Left lung (tissue), 10 donors: ENCODE data around the gene PICK1. TPM values are rescaled to one million over a fixed set of nuclear protein-coding genes. Genes with fewer than 3 reads are reported as not detected.
"Not testable (repeated sequence)": the region's sequence is repeated elsewhere in the genome, so short reads cannot be mapped to it uniquely, and the experiment has no call there.

Experiments used
- ATAC-seq: fragments of 200-7000 bp; cut with Tn5 transposase; one replicate; pipeline ENCODE4 v1.9.1; 2020; ENCODE audit warnings: moderate library complexity
- DNase-seq, 4 donors: peaks; one replicate each; pipeline ENCODE4 v3.0.0-alpha.2; 2013 to 2020
- H3K27ac ChIP-seq, 2 donors: fragments of 200-600 bp; sonication (generic) in 1 of 2; one replicate each; pipeline versions ENCODE4 v1.5.0 to v1.8.0; 2020 to 2021
- H3K27me3 ChIP-seq, 2 donors: fragments of 200-600 bp; sonication (generic) in 1 of 2; one replicate each; pipeline versions ENCODE4 v1.5.0 to v1.8.0; 2020 to 2021
- H3K36me3 ChIP-seq, 2 donors: fragments of 200-600 bp; sonication (generic) in 1 of 2; one replicate each; pipeline versions ENCODE4 v1.5.0 to v1.8.0; 2020 to 2021
- H3K4me1 ChIP-seq, 2 donors: fragments of 200-600 bp; one replicate each; pipeline ENCODE4 v1.8.0; 2021
- H3K4me3 ChIP-seq, 2 donors: fragments of 200-600 bp; sonication (generic) in 1 of 2; one replicate each; pipeline versions ENCODE4 v1.5.0 to v1.8.0; 2020 to 2021; ENCODE audit warnings: mild to moderate bottlenecking in 1 of 2
- H3K9me3 ChIP-seq, 2 donors: fragments of 200-600 bp; sonication (generic) in 1 of 2; one replicate each; pipeline versions ENCODE4 v1.5.0 to v1.8.0; 2020 to 2021
- CTCF ChIP-seq, 2 donors: fragments of 200-600 bp; sonication (generic) in 1 of 2; IDR thresholded peaks; one replicate each; pipeline versions ENCODE4 v1.5.0 to v1.8.0; 2021; ENCODE audit warnings: antibody characterized with exemption in 2 of 2
- intact Hi-C, 2 donors: fragments of 100-400 bp; cut with DNase I; formaldehyde crosslinking; loops; one replicate each; pipeline versions ENCODE4 v1.11.2 to v1.14.2; 2022
- polyA plus RNA-seq, 6 donors: library from polyadenylated mRNA; unstranded; fragments of 120-200 nt; gene quantifications; one replicate each; pipeline ENCODE4 v1.2.1, GENCODE V29; 2013; ENCODE audit not compliant: insufficient read length in 6 of 6
- total RNA-seq, 2 donors: library from RNA; stranded (reverse); fragmentation: NEBNext Ultra II Directional; extraction: Animal tissue kit (Norgen Biotek cat#: 25700); gene quantifications; one replicate each; pipeline ENCODE4 v1.2.1, GENCODE V29; 2021
- donor health status: DM: no; HTN: yes; CAD: no.
- donor health status: DM: no; HTN: no; CAD: no.

PICK1 gene
- total and polyA plus RNA-seq, 8 donors = 22.8 to 39.5 (median 28.3) TPM

GRCh38 chr22:38035530-38035885 lies 21.7 kb upstream of the PICK1 start:
- ATAC-seq (no peak), DNase-seq (peak in 1 of 4 donors; percentile 59)
- Histone ChIP-seq H3K27me3 (no peaks in the 10 kb centered on the region), H3K36me3 (no peaks in the 10 kb centered on the region), H3K9me3 (no peaks in the 10 kb centered on the region), H3K4me3 (no peak overlapping the region), H3K4me1 (peaks cover 18 to 24% of the 10 kb centered on the region in 2 donors), H3K27ac (no peak overlapping the region)
- intact Hi-C loops = no loop called here
- no peak for TF ChIP-seq CTCF (IDR thresholded peaks at IDR 0.05)

GRCh38 chr22:38036392-38037062 lies 20.7 kb upstream of the PICK1 start:
- no peaks in the 10 kb centered on the region for H3K27me3 ChIP-seq
- peaks cover 18 to 24% of the 10 kb centered on the region in 2 donors for H3K4me1 ChIP-seq
- ATAC-seq = no peak
- no peaks in the 10 kb centered on the region for H3K9me3 ChIP-seq
- no peak overlapping the region for H3K4me3 ChIP-seq
- H3K36me3 ChIP-seq = no peaks in the 10 kb centered on the region
- no peak overlapping the region for H3K27ac ChIP-seq
- no peak for TF ChIP-seq CTCF (IDR thresholded peaks at IDR 0.05)
- intact Hi-C loops = no loop called here
- DNase-seq = peak in 1 of 4 donors; percentile 21

- H3K4me3 ChIP-seq, H3K27ac ChIP-seq, intact Hi-C loops, H3K36me3 ChIP-seq, H3K27me3 ChIP-seq, ATAC-seq, H3K9me3 ChIP-seq: not testable (repeated sequence)
- peaks cover 18 to 34% of the 10 kb centered on the region in 2 donors for H3K4me1 ChIP-seq
- peak in 1 of 4 donors; percentile 10 for DNase-seq
Measured at GRCh38 chr22:38037367-38038150, 19.6 kb upstream of the PICK1 start.

- Histone ChIP-seq H3K4me1 (peaks cover 13 to 33% of the 10 kb centered on the region in 2 donors), H3K36me3 (no peaks in the 10 kb centered on the region), H3K4me3 (no peak overlapping the region), H3K27me3 (no peaks in the 10 kb centered on the region), H3K27ac (no peak overlapping the region), H3K9me3 (no peaks in the 10 kb centered on the region)
- no peak for TF ChIP-seq CTCF (IDR thresholded peaks at IDR 0.05)
- ATAC-seq = no peak
- intact Hi-C loops = no loop called here
- DNase-seq = no peak
Measured at GRCh38 chr22:38038426-38038825, 18.8 kb upstream of the PICK1 start.

GRCh38 chr22:38038890-38039812 lies 18.1 kb upstream of the PICK1 start:
- Histone ChIP-seq H3K27me3 (no peaks in the 10 kb centered on the region), H3K9me3 (no peaks in the 10 kb centered on the region), H3K36me3 (no peaks in the 10 kb centered on the region), H3K4me3 (no peak overlapping the region), H3K4me1 (peaks cover 6 to 26% of the 10 kb centered on the region in 2 donors), H3K27ac (no peak overlapping the region)
- intact Hi-C loops = no loop called here
- ATAC-seq (no peak), DNase-seq (no peak)
- TF ChIP-seq CTCF (IDR thresholded peaks at IDR 0.05) = no peak
